DOHH2 (cell line): Measurements from ENCODE around the gene JAML.

Source experiments
- EZH2phosphoT487 ChIP-seq: fragments of 200-600 bp; sonication (generic); IDR thresholded peaks from 2 replicates; pipeline ENCODE4 v1.6.1; 2017; ENCODE audit warnings: borderline replicate concordance, mild to moderate bottlenecking, antibody characterized with exemption, low read length, moderate library complexity, mixed read lengths
- TF ChIP-seq, protein P1 (sequence below): fragments of 200-600 bp; sonication (generic); IDR thresholded peaks from one replicate; pipeline ENCODE4 v1.5.1; 2014; ENCODE audit warnings: antibody characterized with exemption, mild to moderate bottlenecking, low read depth, low read length; ENCODE audit not compliant: poor library complexity, severe bottlenecking

DNA sequence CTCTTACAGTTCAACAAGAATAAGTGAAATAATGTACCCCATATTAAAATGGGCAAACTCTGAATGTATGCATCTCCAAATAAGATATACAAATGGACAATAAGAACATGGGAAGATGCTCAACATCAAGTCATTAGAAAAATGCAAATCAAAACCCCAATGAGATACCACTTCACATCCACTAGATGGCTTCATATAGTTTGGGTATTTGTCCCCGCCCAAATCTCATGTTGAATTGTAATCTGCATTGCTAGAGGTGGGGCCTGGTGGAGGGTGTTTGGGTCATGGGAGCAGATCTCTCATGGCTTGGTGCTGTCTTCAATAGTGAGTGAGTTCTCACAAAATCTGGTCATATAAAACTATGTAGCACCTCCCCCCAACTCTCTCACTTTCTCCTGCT, 33.6 kb upstream of the JAML start:
- TF ChIP-seq, protein P1, sequence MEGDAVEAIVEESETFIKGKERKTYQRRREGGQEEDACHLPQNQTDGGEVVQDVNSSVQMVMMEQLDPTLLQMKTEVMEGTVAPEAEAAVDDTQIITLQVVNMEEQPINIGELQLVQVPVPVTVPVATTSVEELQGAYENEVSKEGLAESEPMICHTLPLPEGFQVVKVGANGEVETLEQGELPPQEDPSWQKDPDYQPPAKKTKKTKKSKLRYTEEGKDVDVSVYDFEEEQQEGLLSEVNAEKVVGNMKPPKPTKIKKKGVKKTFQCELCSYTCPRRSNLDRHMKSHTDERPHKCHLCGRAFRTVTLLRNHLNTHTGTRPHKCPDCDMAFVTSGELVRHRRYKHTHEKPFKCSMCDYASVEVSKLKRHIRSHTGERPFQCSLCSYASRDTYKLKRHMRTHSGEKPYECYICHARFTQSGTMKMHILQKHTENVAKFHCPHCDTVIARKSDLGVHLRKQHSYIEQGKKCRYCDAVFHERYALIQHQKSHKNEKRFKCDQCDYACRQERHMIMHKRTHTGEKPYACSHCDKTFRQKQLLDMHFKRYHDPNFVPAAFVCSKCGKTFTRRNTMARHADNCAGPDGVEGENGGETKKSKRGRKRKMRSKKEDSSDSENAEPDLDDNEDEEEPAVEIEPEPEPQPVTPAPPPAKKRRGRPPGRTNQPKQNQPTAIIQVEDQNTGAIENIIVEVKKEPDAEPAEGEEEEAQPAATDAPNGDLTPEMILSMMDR = peak; percentile 48
- TF ChIP-seq EZH2phosphoT487 = no peak
